Spinal cord (tissue), 10 donors: ENCODE measurements around the gene HNMT. TPM values are rescaled to one million over a fixed set of nuclear protein-coding genes. Genes with fewer than 3 reads are reported as not detected.
"Not testable (repeated sequence)": the region's sequence is repeated elsewhere in the genome, so short reads cannot be mapped to it uniquely, and the experiment has no call there.

Experiments
- DNase-seq, 6 donors: peaks; one replicate each; pipeline versions ENCODE4 v3.0.0 to v3.0.0-alpha.2; 2013 to 2015; ENCODE audit warnings: low spot score in 6 of 6, low read depth in 4 of 6
- H3K27ac ChIP-seq: one replicate; pipeline ENCODE4 v1.5.1; 2013; ENCODE audit warnings: low read depth, low read length, control low read depth
- H3K27me3 ChIP-seq: one replicate; pipeline ENCODE4 v1.6.1; 2013; ENCODE audit warnings: low read length; ENCODE audit not compliant: control insufficient read depth, insufficient read depth
- H3K36me3 ChIP-seq: one replicate; pipeline ENCODE4 v1.6.1; 2013; ENCODE audit warnings: low read length; ENCODE audit not compliant: control insufficient read depth, insufficient read depth
- H3K4me1 ChIP-seq: one replicate; pipeline ENCODE4 v1.6.1; 2013; ENCODE audit warnings: low read length; ENCODE audit not compliant: control insufficient read depth, insufficient read depth
- H3K4me3 ChIP-seq: one replicate; pipeline ENCODE4 v1.5.1; 2013; ENCODE audit warnings: low read depth, low read length, control low read depth
- H3K9me3 ChIP-seq: one replicate; pipeline ENCODE4 v1.6.1; 2013; ENCODE audit warnings: low read length; ENCODE audit not compliant: control insufficient read depth, insufficient read depth
- WGBS: methylation state at CpG from one replicate; pipeline ENCODE4 v1.1.5; 2013; ENCODE audit warnings: missing lambda C conversion rate; ENCODE audit not compliant: insufficient coverage; 5-methylcytosine and 5-hydroxymethylcytosine counted together
- long read RNA-seq, 4 donors: transcript quantifications; one replicate each; lab custom pipeline, GENCODE V29; 2026
- polyA plus RNA-seq, 2 donors: library from polyadenylated mRNA; unstranded; fragments of 120-200 nt; gene quantifications; one replicate each; pipeline ENCODE4 v1.2.1, GENCODE V29; 2013; ENCODE audit not compliant: insufficient read length in 2 of 2
- total RNA-seq, 2 donors: library from RNA; depleted of rRNA in 1 of 2; stranded (reverse); fragments of 120-200 nt in 1 of 2; fragments of >200 nt in 1 of 2; gene quantifications; one replicate each; pipeline versions ENCODE4 v1.2.3 to v1.2.4, GENCODE V29; 2013 to 2014
- donor health status: healthy.

Gene HNMT
- total RNA-seq (100 to 1,000 TPM in 1 of 2 donors, 10 to 100 TPM in 1; 61.6 to 158 TPM), polyA plus RNA-seq (10 to 100 TPM; 29.0 to 36.6 TPM)
- long read RNA-seq, donor 1, transcript HNMT-202 (6 exons, 3,295 nt), result major isoform, 11 of 14 reads
- long read RNA-seq, donor 1, partial matches to known transcripts, result 0 of 14 reads
- long read RNA-seq, donor 1, other reads (novel, unspliced or antisense), result 0 of 14 reads
- long read RNA-seq, donor 2, transcript HNMT-202 (6 exons, 3,295 nt), result major isoform, 10 of 11 reads
- long read RNA-seq, donor 2, partial matches to known transcripts, result 0 of 11 reads
- long read RNA-seq, donor 2, other reads (novel, unspliced or antisense), result 0 of 11 reads
- long read RNA-seq, donor 3, transcript HNMT-202 (6 exons, 3,295 nt), result major isoform, 6 of 6 reads
- long read RNA-seq, donor 3, partial matches to known transcripts, result 0 of 6 reads
- long read RNA-seq, donor 3, other reads (novel, unspliced or antisense), result 0 of 6 reads
- long read RNA-seq, donor 4, transcript HNMT-202 (6 exons, 3,295 nt), result major isoform, 34 of 49 reads
- long read RNA-seq, donor 4, transcript HNMT-201 (2 exons, 504 nt), result minor isoform, 8 of 49 reads
- long read RNA-seq, donor 4, partial matches to known transcripts, result 5 of 49 reads
- long read RNA-seq, donor 4, other reads (novel, unspliced or antisense), result 0 of 49 reads

DNA sequence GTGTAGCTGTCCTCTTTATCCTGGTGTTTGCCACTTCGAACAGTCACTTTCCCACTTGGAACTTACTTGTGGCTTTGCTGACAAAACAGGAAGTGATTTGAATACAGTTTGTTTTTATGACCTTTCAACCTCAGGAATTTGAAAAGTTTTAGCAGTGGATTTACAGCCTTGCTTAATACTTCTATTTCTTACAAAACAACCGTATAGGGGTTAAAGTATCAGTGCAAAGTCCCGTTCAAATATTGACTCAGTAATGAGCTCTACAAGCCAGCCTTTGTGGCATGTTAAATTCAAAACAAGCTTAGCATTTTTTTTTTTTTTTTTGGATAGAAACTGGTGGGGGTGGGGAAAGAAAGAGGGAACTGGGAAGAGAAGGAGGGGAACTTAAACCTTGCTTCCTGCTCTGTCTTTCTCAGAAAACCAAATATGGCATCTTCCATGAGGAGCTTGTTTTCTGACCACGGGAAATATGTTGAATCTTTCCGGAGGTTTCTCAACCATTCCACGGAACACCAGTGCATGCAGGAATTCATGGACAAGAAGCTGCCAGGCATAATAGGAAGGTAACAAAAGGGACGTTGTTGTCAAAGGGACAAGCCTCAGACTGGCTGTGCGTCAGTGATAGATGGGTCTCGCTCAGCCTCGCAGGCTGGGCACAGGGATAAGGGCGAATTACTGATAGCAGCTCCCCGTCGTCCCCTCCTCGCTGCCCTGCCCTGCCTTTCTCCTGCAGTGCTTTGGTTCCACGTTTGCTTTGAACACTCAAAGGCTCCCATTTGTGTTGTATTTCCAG, at the start of gene HNMT:
HNMT (plus strand) TSS at position 408 of the 793 bp plus-strand sequence; CDS start at position 427, 19 bp downstream.
- Histone ChIP-seq H3K27me3 (no peaks in the 10 kb centered on the region), H3K4me1 (peaks cover 6% of the 10 kb centered on the region), H3K36me3 (no peaks in the 10 kb centered on the region), H3K9me3 (no peaks in the 10 kb centered on the region), H3K27ac (peak within 1 kb of the TSS; percentile 57), H3K4me3 (peak within 1 kb of the TSS; percentile 48)
- WGBS, result 0% methylated on average over 10 of the region's 15 CpGs
- peak in 5 of 6 donors; percentile 26 to 83 (median 67) for DNase-seq

GRCh38 chr2:137921105-137921880, 43.0 kb upstream of the HNMT start:
- DNase-seq, result no peak
- H3K4me3 ChIP-seq, result no peak overlapping the region
- H3K4me1 ChIP-seq, result no peaks in the 10 kb centered on the region
- no peaks in the 10 kb centered on the region for H3K27me3 ChIP-seq
- WGBS, result 83% methylated on average over 2 of the region's 2 CpGs
- no peaks in the 10 kb centered on the region for H3K9me3 ChIP-seq
- no peaks in the 10 kb centered on the region for H3K36me3 ChIP-seq
- no peak overlapping the region for H3K27ac ChIP-seq

DNA sequence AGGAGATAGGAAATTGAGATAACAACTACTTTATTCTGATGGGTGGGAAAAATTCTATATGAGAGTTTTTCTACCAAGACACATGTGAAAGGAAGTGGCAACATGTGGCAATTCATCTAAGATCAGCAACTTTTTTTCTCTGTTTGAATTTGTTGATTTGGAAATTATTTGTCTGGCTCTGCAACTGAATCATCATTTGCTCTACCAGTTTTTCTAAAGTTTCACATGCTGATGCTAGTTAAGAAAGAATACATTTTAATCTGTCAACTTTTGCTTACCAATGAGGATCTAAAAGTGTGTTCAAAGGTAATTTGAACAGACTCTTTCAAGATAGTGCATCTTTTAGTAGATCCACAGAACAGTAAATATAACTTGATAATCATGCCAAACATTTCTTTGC, 42.1 kb upstream of the HNMT start:
- DNase-seq, H3K4me1 ChIP-seq, H3K36me3 ChIP-seq, H3K27me3 ChIP-seq, H3K9me3 ChIP-seq, H3K27ac ChIP-seq, H3K4me3 ChIP-seq: not testable (repeated sequence)

DNA sequence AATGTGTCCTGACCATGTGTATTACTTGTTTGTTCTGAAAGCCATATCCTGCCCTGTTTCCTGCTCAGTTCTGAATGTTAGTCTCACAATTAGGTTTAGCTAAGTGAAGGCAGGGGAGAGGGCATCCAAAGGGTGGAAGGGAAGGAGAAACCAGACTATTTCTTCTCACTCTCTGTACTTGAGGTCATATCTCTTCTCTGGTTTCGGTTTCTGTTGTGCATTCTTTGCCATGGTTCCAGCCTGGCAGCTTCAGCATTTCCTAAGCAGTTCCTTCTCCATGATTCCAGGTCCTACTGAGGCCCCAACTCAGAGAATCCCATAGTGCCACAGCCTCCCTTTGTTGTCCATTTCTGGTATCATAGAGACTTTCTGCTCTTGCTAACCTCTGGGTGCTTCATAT, 40.3 kb upstream of the HNMT start:
- no peak for DNase-seq
- no peak overlapping the region for H3K27ac ChIP-seq
- H3K4me1 ChIP-seq, result no peaks in the 10 kb centered on the region
- 88% methylated on average over 1 of the region's 1 CpG for WGBS
- no peak overlapping the region for H3K4me3 ChIP-seq
- H3K9me3 ChIP-seq, result no peaks in the 10 kb centered on the region
- H3K36me3 ChIP-seq, result no peaks in the 10 kb centered on the region
- H3K27me3 ChIP-seq, result no peaks in the 10 kb centered on the region

DNA sequence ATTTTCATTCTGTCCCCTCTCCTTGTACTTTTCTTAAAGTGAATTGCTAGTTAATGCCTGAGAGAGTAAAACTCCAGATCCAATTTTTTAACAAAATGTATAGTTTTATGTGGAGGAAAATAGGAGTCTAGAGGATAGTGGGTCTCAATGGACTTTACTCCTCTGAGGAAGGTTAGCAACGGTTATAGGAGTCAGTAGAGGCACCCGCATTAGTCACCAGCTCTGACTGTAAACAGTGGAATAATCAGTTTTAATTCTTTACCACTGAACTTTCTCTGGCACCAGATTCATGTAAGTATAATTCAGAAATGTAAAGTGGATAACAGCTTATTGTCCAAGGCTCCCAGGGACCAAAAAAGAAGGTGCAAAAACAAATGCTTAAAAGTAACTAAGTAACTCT, 38.7 kb upstream of the HNMT start:
- no peak overlapping the region for H3K27ac ChIP-seq
- no peaks in the 10 kb centered on the region for H3K27me3 ChIP-seq
- no peak for DNase-seq
- no peaks in the 10 kb centered on the region for H3K4me1 ChIP-seq
- 92% methylated on average over 2 of the region's 2 CpGs for WGBS
- no peak overlapping the region for H3K4me3 ChIP-seq
- no peaks in the 10 kb centered on the region for H3K9me3 ChIP-seq
- no peaks in the 10 kb centered on the region for H3K36me3 ChIP-seq

GRCh38 chr2:137927846-137928245, 36.4 kb upstream of the HNMT start:
- no peak for DNase-seq
- WGBS, result 100% methylated on average over 1 of the region's 4 CpGs
- Histone ChIP-seq H3K4me3 (no peak overlapping the region), H3K4me1 (no peaks in the 10 kb centered on the region), H3K27me3 (no peaks in the 10 kb centered on the region), H3K36me3 (no peaks in the 10 kb centered on the region), H3K27ac (no peak overlapping the region), H3K9me3 (no peaks in the 10 kb centered on the region)

GRCh38 chr2:137928547-137929518, 35.4 kb upstream of the HNMT start:
- Histone ChIP-seq H3K9me3 (no peaks in the 10 kb centered on the region), H3K27me3 (no peaks in the 10 kb centered on the region), H3K4me3 (no peak overlapping the region), H3K4me1 (no peaks in the 10 kb centered on the region), H3K36me3 (no peaks in the 10 kb centered on the region), H3K27ac (no peak overlapping the region)
- WGBS, result 64% methylated on average over 2 of the region's 4 CpGs
- no peak for DNase-seq

- Histone ChIP-seq H3K9me3 (no peaks in the 10 kb centered on the region), H3K27ac (no peak overlapping the region), H3K4me3 (no peak overlapping the region), H3K4me1 (no peaks in the 10 kb centered on the region), H3K27me3 (no peaks in the 10 kb centered on the region), H3K36me3 (no peaks in the 10 kb centered on the region)
- peak in 1 of 6 donors; percentile 78 for DNase-seq
- WGBS, result 83% methylated on average over 2 of the region's 2 CpGs
These were observed 34.8 kb upstream of the HNMT start for GRCh38 chr2:137929519-137929916.
